IPS-18a (cell line): ENCODE measurements around the gene ASPA.

Experiments used
- H3K27ac ChIP-seq: one replicate; pipeline ENCODE4 v1.5.1; 2013; ENCODE audit warnings: low read length
- H3K27me3 ChIP-seq: one replicate; pipeline ENCODE4 v1.6.1; 2013; ENCODE audit warnings: mild to moderate bottlenecking, low read length; ENCODE audit not compliant: control insufficient read depth, insufficient read depth
- H3K36me3 ChIP-seq: one replicate; pipeline ENCODE4 v1.6.1; 2013; ENCODE audit warnings: low read depth, low read length; ENCODE audit not compliant: control insufficient read depth
- H3K4me1 ChIP-seq: one replicate; pipeline ENCODE4 v1.6.1; 2013; ENCODE audit warnings: low read depth, low read length; ENCODE audit not compliant: control insufficient read depth
- H3K4me3 ChIP-seq: one replicate; pipeline ENCODE4 v1.5.1; 2013; ENCODE audit warnings: low read length
- H3K9ac ChIP-seq: one replicate; pipeline ENCODE4 v1.6.1; 2013; ENCODE audit warnings: mild to moderate bottlenecking, low read length, moderate library complexity
- H3K9me3 ChIP-seq: one replicate; pipeline ENCODE4 v1.6.1; 2013; ENCODE audit warnings: low read depth, low read length; ENCODE audit not compliant: control insufficient read depth

ASPA gene

GRCh38 chr17:3528403-3528851, 52.6 kb downstream of the ASPA start:
- no peaks in the 10 kb centered on the region for H3K36me3 ChIP-seq

GRCh38 chr17:3528880-3529511, 53.2 kb downstream of the ASPA start:
- Histone ChIP-seq H3K27ac (no peak overlapping the region), H3K27me3 (no peaks in the 10 kb centered on the region), H3K4me3 (no peak overlapping the region), H3K9me3 (no peaks in the 10 kb centered on the region), H3K36me3 (no peaks in the 10 kb centered on the region), H3K4me1 (peaks cover 7% of the 10 kb centered on the region), H3K9ac (no peak overlapping the region)

More at GRCh38 chr17:3528403-3528851, 52.6 kb downstream of the ASPA start:
- no peaks in the 10 kb centered on the region for H3K9me3 ChIP-seq
- H3K27ac ChIP-seq: no peak overlapping the region
- H3K4me3 ChIP-seq: no peak overlapping the region
- H3K4me1 ChIP-seq: peaks cover 7% of the 10 kb centered on the region
- H3K9ac ChIP-seq: no peak overlapping the region
- H3K27me3 ChIP-seq: no peaks in the 10 kb centered on the region

GRCh38 chr17:3529817-3530741, 54.3 kb downstream of the ASPA start:
- Histone ChIP-seq H3K4me3 (peak overlapping the region; percentile 11), H3K9me3 (no peaks in the 10 kb centered on the region), H3K36me3 (no peaks in the 10 kb centered on the region), H3K9ac (no peak overlapping the region), H3K27me3 (no peaks in the 10 kb centered on the region), H3K27ac (no peak overlapping the region), H3K4me1 (peaks cover 7% of the 10 kb centered on the region)

- H3K36me3 ChIP-seq: no peaks in the 10 kb centered on the region
- H3K27ac ChIP-seq: no peak overlapping the region
- no peaks in the 10 kb centered on the region for H3K9me3 ChIP-seq
- H3K4me3 ChIP-seq: no peak overlapping the region
- no peaks in the 10 kb centered on the region for H3K27me3 ChIP-seq
- no peak overlapping the region for H3K9ac ChIP-seq
- peaks cover 12% of the 10 kb centered on the region for H3K4me1 ChIP-seq
Observed at GRCh38 chr17:3531266-3532101, 55.7 kb downstream of the ASPA start.

GRCh38 chr17:3532106-3532858, 56.5 kb downstream of the ASPA start:
- H3K36me3 ChIP-seq: no peaks in the 10 kb centered on the region
- no peaks in the 10 kb centered on the region for H3K9me3 ChIP-seq
- H3K4me1 ChIP-seq: peaks cover 12% of the 10 kb centered on the region
- no peak overlapping the region for H3K9ac ChIP-seq
- H3K27ac ChIP-seq: no peak overlapping the region
- no peaks in the 10 kb centered on the region for H3K27me3 ChIP-seq
- no peak overlapping the region for H3K4me3 ChIP-seq

GRCh38 chr17:3532859-3533142, 57.0 kb downstream of the ASPA start:
- H3K27ac ChIP-seq: no peak overlapping the region
- no peaks in the 10 kb centered on the region for H3K9me3 ChIP-seq
- no peak overlapping the region for H3K9ac ChIP-seq
- no peaks in the 10 kb centered on the region for H3K36me3 ChIP-seq
- H3K27me3 ChIP-seq: no peaks in the 10 kb centered on the region
- H3K4me3 ChIP-seq: no peak overlapping the region
- H3K4me1 ChIP-seq: peaks cover 12% of the 10 kb centered on the region

GRCh38 chr17:3533752-3534151, 58.0 kb downstream of the ASPA start:
- Histone ChIP-seq H3K4me3 (no peak overlapping the region), H3K27me3 (no peaks in the 10 kb centered on the region), H3K27ac (no peak overlapping the region), H3K9me3 (no peaks in the 10 kb centered on the region), H3K4me1 (peaks cover 9% of the 10 kb centered on the region), H3K36me3 (no peaks in the 10 kb centered on the region), H3K9ac (no peak overlapping the region)

GRCh38 chr17:3534881-3535252, 59.1 kb downstream of the ASPA start:
- no peaks in the 10 kb centered on the region for H3K36me3 ChIP-seq
- H3K27me3 ChIP-seq: no peaks in the 10 kb centered on the region
- no peak overlapping the region for H3K4me3 ChIP-seq
- no peak overlapping the region for H3K27ac ChIP-seq
- H3K9me3 ChIP-seq: no peaks in the 10 kb centered on the region
- H3K9ac ChIP-seq: no peak overlapping the region
- peaks cover 7% of the 10 kb centered on the region for H3K4me1 ChIP-seq

GRCh38 chr17:3535253-3535995, 59.6 kb downstream of the ASPA start:
- no peaks in the 10 kb centered on the region for H3K9me3 ChIP-seq
- H3K4me1 ChIP-seq: peaks cover 4% of the 10 kb centered on the region
- H3K9ac ChIP-seq: peak overlapping the region; percentile 39
- H3K36me3 ChIP-seq: no peaks in the 10 kb centered on the region
- peak overlapping the region; percentile 66 for H3K4me3 ChIP-seq
- no peaks in the 10 kb centered on the region for H3K27me3 ChIP-seq
- no peak overlapping the region for H3K27ac ChIP-seq

- Histone ChIP-seq H3K4me3 (no peak overlapping the region), H3K36me3 (no peaks in the 10 kb centered on the region), H3K27me3 (no peaks in the 10 kb centered on the region), H3K9me3 (no peaks in the 10 kb centered on the region), H3K27ac (no peak overlapping the region), H3K4me1 (peaks cover 4% of the 10 kb centered on the region), H3K9ac (no peak overlapping the region)
Observed at GRCh38 chr17:3536716-3537115, 60.9 kb downstream of the ASPA start.
